ENCODE results near the gene SYK.
A peak's percentile ranks its signal among the peaks of the same experiment; 100 is the strongest.

Gene SYK

GRCh38 chr9:90905822-90906221 lies 104.2 kb downstream of the SYK start:
- no peak for DNase-seq (ENCODE audit: low read depth, low spot score)

- DNase-seq (ENCODE audit: low read depth, low spot score) = no peak
These were observed 104.9 kb downstream of the SYK start for GRCh38 chr9:90906316-90907055.

- DNase-seq (ENCODE audit: low read depth, low spot score) = no peak
These were observed 105.4 kb downstream of the SYK start for GRCh38 chr9:90907056-90907445.

GRCh38 chr9:90907790-90908189 lies 106.2 kb downstream of the SYK start:
- DNase-seq (ENCODE audit: low read depth, low spot score) = no peak

GRCh38 chr9:90909225-90909624 lies 107.6 kb downstream of the SYK start:
- no peak for DNase-seq (ENCODE audit: low read depth, low spot score)

- no peak for DNase-seq (ENCODE audit: low read depth, low spot score)
These were observed 108.2 kb downstream of the SYK start for GRCh38 chr9:90909747-90910283.

GRCh38 chr9:90914196-90914595 lies 112.6 kb downstream of the SYK start:
- no peak for DNase-seq (ENCODE audit: low read depth, low spot score)

GRCh38 chr9:90914868-90915483 lies 113.4 kb downstream of the SYK start:
- peak; percentile 51 for DNase-seq (ENCODE audit: low read depth, low spot score)

GRCh38 chr9:90915693-90916092 lies 114.1 kb downstream of the SYK start:
- no peak for DNase-seq (ENCODE audit: low read depth, low spot score)

- no peak for DNase-seq (ENCODE audit: low read depth, low spot score)
These were observed 114.6 kb downstream of the SYK start for GRCh38 chr9:90916147-90916734.

GRCh38 chr9:90919883-90920282 lies 118.3 kb downstream of the SYK start:
- no peak for DNase-seq (ENCODE audit: low read depth, low spot score)

GRCh38 chr9:90921104-90921503 lies 119.5 kb downstream of the SYK start:
- DNase-seq (ENCODE audit: low read depth, low spot score) = no peak

GRCh38 chr9:90921969-90922368 lies 120.3 kb downstream of the SYK start:
- DNase-seq (ENCODE audit: low read depth, low spot score) = no peak

- DNase-seq (ENCODE audit: low read depth, low spot score) = no peak
These were observed 124.1 kb downstream of the SYK start for GRCh38 chr9:90925581-90926257.

GRCh38 chr9:90926936-90927335 lies 125.3 kb downstream of the SYK start:
- DNase-seq (ENCODE audit: low read depth, low spot score) = no peak

GRCh38 chr9:90927496-90927895 lies 125.9 kb downstream of the SYK start:
- DNase-seq (ENCODE audit: low read depth, low spot score) = no peak

- DNase-seq (ENCODE audit: low read depth, low spot score) = no peak
These were observed 128.0 kb downstream of the SYK start for GRCh38 chr9:90929626-90930025.

- no peak for DNase-seq (ENCODE audit: low read depth, low spot score)
These were observed 131.8 kb downstream of the SYK start for GRCh38 chr9:90933468-90933867.

GRCh38 chr9:90939351-90939750 lies 137.7 kb downstream of the SYK start:
- DNase-seq (ENCODE audit: low read depth, low spot score) = no peak

GRCh38 chr9:90940280-90940679 lies 138.7 kb downstream of the SYK start:
- DNase-seq (ENCODE audit: low read depth, low spot score) = no peak

- DNase-seq (ENCODE audit: low read depth, low spot score) = no peak
These were observed 140.0 kb downstream of the SYK start for GRCh38 chr9:90941661-90942060.

- DNase-seq (ENCODE audit: low read depth, low spot score) = no peak
These were observed 140.9 kb downstream of the SYK start for GRCh38 chr9:90942555-90942954.

All from activated CD4-positive, CD25-positive, alpha-beta regulatory T cell treated with anti-CD3 and anti-CD28 coated beads, Interleukin-2, amount 50 U/mL, for 16 hours (primary cell).